ENCODE results near the gene CYP1B1.

Gene CYP1B1

DNA sequence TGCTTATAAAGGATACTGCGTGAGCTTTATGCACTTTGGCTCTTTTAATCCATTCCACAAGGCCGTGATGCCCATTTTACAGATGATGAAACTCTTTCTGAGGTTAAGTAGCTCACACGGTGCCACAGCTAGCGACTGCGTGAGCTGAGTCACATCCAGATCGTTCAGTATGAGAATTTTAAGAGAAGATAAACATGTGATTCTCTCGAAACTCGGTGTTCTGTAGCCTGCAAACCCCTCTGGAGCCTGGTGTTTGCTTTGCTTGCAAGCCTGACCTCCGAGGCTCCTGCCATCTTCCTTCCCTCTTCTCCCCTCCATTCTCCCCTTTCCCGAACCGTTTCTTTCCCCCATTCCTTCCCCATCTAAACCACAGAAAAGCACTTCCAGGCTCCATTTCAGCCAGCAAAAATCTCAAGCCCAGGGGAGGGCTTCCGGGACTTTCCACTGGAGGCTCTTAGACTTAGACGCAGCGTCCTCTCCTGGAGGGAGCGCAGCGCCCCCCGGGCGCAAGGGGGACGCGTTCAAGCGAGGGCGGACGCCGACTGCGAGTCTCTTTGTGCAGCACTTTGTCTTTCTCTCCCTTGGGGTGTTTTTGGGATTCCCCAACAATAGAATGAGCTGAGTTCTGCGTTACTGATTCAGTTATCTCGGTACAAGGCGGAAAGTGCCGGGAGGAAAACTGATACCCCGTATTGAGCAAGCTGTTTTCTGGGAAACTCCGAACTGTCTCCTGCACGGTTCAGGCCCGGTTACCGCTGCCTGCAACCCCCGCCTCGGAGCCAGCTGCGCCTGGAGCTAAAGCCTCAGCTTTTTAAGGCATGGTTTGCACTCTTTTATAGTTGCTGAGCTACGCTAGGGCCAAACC is 38.0 kb downstream of the CYP1B1 start:
- TF ChIP-seq, protein P1, sequence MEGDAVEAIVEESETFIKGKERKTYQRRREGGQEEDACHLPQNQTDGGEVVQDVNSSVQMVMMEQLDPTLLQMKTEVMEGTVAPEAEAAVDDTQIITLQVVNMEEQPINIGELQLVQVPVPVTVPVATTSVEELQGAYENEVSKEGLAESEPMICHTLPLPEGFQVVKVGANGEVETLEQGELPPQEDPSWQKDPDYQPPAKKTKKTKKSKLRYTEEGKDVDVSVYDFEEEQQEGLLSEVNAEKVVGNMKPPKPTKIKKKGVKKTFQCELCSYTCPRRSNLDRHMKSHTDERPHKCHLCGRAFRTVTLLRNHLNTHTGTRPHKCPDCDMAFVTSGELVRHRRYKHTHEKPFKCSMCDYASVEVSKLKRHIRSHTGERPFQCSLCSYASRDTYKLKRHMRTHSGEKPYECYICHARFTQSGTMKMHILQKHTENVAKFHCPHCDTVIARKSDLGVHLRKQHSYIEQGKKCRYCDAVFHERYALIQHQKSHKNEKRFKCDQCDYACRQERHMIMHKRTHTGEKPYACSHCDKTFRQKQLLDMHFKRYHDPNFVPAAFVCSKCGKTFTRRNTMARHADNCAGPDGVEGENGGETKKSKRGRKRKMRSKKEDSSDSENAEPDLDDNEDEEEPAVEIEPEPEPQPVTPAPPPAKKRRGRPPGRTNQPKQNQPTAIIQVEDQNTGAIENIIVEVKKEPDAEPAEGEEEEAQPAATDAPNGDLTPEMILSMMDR (IDR thresholded peaks at IDR 0.05; ENCODE audit: low read depth, low read length, missing control alignments) = peak; percentile 53
- H3K4me3 ChIP-seq (ENCODE audit: low read depth, low read length) = peak overlapping the region; percentile 39
- peak; percentile 57 for DNase-seq (ENCODE audit: low read depth)

GRCh38 chr2:38037325-38037724 is 38.6 kb downstream of the CYP1B1 start:
- TF ChIP-seq, protein P1 (IDR thresholded peaks at IDR 0.05; ENCODE audit: low read depth, low read length, missing control alignments) = no peak
- DNase-seq (ENCODE audit: low read depth) = no peak
- H3K4me3 ChIP-seq (ENCODE audit: low read depth, low read length) = no peak overlapping the region

DNA sequence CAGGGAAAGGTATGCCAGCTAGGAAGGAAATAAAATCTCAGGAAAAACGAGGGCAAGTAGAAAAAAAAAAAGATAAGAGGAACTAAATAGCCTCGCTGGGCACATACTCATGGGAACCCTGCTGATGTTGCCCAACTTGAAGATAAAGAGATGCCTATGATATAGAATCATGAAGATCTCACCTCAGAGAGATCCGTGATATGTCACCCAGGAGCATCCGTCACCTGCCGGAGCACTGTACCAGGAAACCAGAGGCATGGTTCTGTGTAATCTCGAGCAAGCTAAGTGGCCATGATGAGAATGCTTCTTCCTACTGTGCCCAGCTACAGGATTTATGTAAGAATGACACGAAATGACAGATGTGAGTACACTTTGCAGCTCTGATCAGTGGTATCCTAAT is 40.0 kb downstream of the CYP1B1 start:
- TF ChIP-seq, protein P1 (IDR thresholded peaks at IDR 0.05; ENCODE audit: low read depth, low read length, missing control alignments) = no peak
- no peak overlapping the region for H3K4me3 ChIP-seq (ENCODE audit: low read depth, low read length)
- no peak for DNase-seq (ENCODE audit: low read depth)

- DNase-seq (ENCODE audit: low read depth) = no peak
- TF ChIP-seq, protein P1 (IDR thresholded peaks at IDR 0.05; ENCODE audit: low read depth, low read length, missing control alignments) = no peak
- no peak overlapping the region for H3K4me3 ChIP-seq (ENCODE audit: low read depth, low read length)
Observed at GRCh38 chr2:38033646-38034045, 42.3 kb downstream of the CYP1B1 start.

DNA sequence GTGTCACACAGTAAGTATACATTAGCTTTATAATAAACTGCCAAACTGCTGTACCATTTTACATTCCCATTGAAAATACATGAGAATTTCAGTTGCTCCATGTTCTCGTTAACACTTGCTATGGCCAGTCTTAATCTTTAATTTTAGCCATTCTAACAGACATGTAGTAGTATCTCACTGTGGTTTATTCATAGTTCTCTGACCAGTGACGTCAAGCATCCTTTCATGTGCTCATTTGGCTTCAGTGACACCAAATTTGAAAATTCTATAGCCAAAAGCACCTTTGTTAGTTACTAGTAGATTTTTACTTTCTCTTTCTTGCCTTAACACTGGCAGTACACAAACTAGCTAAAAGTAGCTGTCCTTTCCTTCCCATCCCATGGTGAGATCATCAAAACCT is 43.0 kb downstream of the CYP1B1 start:
- DNase-seq (ENCODE audit: low read depth) = no peak
- TF ChIP-seq, protein P1 (IDR thresholded peaks at IDR 0.05; ENCODE audit: low read depth, low read length, missing control alignments) = no peak
- no peak overlapping the region for H3K4me3 ChIP-seq (ENCODE audit: low read depth, low read length)

DNA sequence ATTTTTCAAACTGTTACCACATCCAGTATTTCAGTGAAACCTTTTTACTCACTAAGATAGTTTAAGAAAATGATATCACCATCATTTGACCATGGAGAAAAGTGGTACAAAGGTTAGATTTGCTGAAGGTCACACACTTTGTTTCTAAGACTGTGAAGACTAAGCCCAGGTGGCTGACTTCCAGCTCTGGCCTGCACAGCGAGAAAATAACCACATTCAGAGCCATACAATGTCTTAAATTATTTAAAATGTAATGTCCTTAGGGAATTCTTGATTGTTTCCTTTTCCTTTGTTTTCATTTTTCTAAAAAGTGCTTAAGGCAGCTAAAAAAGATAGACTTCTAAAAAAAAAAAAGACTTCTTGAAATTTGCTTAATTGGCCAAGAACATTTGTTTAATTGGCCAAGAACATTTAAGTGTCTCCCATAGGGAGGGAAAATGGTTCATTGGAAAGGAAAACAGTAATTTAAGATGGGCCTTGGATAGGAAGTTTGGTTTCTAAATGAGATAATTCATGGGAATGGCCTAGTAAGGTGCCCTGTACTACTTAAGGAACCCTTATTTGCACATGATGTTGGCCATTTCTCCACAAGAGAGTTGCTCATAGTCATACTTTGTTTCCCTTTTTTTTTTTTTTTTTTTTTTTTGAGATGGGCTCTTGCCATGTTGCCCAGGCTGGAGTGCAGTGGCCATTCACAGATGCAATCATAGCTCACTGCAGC is 45.2 kb downstream of the CYP1B1 start:
- H3K4me3 ChIP-seq (ENCODE audit: low read depth, low read length) = no peak overlapping the region
- no peak for DNase-seq (ENCODE audit: low read depth)
- TF ChIP-seq, protein P1 (IDR thresholded peaks at IDR 0.05; ENCODE audit: low read depth, low read length, missing control alignments) = no peak
